GM18498 (cell line): ENCODE measurements around the gene LENG9.
"Not testable (repeated sequence)": the region's sequence is repeated elsewhere in the genome, so short reads cannot be mapped to it uniquely, and the experiment has no call there.

Source experiments
- ATAC-seq: cut with Tn5 transposase; IDR thresholded peaks from one replicate; pipeline ENCODE4 v1.9.1; 2021; ENCODE audit warnings: mild to moderate bottlenecking, moderate library complexity; ENCODE audit not compliant: unreplicated experiment

LENG9 gene

DNA sequence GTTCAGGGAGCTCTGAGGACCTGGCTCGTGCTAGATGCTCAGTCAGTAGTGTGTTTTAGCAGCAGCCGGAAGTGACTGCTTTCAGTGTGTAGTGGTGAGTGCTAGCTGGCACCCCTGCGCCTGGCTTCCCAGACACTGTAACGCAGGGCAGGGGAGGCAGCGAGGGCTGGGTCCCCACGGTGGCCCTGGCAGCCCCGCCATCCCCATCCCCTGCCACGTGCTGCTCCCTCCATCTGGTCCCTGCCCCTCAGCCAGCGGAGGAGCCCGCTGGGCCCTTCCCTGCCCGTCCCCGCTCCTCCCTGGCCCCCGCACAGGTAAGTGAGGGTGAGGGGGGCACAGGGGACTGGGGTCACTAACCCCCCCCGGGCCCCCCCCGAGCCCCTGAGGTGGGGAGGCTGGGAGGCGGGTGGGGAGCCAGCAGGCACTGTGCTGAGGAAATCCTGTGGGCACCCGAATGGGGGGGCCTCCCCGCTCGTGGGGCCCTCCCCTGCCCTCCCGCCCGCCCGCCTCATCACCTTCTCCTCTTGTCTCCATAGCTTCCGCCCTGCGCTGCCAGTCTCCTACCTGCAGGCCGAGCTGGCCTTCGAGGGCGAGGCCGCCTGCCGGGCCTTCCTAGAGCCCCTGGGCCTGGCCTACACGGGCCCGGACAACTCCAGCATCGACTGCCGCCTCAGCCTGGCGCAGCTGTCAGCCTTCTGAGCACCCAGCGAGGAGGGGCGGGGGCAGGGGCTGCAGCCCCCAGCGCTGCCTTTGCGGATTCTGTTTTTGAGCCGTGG lies 3.2 kb downstream of the LENG9 start:
- ATAC-seq = no peak

- ATAC-seq = no peak
Measured at GRCh38 chr19:54459282-54460229, 4.0 kb downstream of the LENG9 start.

- ATAC-seq = no peak
Measured at GRCh38 chr19:54458648-54459281, 4.8 kb downstream of the LENG9 start.

- ATAC-seq = no peak
Measured at GRCh38 chr19:54457773-54458647, 5.6 kb downstream of the LENG9 start.

- no peak for ATAC-seq
Measured at GRCh38 chr19:54456423-54457373, 6.9 kb downstream of the LENG9 start.

DNA sequence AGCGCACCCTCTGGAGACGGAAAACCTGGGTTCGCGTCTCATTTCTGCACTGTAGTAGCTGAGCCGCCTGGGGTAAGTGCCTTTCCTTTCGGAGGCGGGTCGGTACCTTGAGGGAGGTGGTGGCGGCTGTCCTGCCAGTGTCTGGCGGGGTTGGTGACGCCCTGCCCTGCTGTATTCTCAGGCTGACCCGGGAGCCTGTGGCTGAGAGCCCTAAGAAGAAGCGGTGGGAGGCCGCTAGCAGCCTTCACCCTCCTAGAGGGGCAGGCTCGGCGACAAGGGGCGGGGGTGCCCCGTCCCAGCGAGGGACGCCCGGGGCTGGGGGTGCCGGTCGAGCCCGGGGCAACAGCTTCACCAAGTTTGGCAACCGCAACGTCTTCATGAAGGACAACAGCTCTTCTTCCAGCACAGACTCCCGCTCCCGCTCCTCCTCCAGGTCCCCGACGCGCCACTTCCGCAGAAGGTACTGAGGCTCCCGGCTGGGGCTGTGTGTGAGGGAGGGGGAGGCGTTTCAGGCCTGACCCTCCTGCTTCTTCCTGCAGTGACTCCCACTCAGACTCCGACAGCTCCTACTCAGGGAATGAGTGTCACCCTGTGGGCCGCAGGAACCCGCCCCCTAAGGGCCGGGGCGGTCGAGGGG lies 7.7 kb downstream of the LENG9 start:
- ATAC-seq = no peak

DNA sequence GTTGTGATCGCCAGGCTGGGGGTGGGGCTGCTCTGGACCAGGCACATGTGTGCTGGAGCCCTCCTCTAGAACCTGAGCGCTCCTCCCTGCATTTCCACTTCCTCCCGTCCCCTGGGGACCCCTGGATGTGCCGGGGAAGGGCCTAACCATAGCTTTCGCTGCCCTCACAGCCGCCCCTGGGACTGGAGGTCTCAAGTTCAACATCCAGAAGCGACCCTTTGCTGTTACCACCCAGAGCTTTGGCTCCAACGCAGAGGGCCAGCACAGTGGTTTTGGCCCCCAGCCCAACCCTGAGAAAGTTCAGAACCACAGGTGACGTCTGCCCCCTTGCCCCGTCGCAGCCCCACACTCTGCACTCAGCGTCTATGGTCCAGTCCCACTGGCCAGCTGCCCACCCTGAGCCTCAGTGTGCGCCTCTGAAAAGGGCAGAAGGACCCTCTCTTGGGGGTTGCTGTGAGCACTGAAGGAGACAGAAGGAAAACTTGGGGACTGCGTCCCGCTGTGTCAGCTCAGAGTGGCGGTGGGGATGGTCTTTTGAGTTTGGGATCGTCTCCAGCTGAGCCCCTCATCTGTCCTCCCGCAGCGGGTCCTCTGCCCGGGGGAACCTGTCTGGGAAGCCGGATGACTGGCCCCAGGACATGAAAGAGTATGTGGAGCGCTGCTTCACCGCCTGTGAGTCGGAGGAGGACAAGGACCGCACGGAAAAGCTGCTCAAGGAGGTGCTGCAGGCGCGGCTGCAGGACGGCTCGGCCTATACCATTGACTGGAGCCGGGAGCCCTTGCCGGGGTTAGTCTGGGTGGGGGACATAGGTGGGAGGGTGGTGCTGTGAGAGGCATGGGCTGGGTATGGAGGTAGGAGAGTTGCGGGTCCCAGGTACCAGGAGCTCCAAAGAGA lies 8.6 kb downstream of the LENG9 start:
- no peak for ATAC-seq

DNA sequence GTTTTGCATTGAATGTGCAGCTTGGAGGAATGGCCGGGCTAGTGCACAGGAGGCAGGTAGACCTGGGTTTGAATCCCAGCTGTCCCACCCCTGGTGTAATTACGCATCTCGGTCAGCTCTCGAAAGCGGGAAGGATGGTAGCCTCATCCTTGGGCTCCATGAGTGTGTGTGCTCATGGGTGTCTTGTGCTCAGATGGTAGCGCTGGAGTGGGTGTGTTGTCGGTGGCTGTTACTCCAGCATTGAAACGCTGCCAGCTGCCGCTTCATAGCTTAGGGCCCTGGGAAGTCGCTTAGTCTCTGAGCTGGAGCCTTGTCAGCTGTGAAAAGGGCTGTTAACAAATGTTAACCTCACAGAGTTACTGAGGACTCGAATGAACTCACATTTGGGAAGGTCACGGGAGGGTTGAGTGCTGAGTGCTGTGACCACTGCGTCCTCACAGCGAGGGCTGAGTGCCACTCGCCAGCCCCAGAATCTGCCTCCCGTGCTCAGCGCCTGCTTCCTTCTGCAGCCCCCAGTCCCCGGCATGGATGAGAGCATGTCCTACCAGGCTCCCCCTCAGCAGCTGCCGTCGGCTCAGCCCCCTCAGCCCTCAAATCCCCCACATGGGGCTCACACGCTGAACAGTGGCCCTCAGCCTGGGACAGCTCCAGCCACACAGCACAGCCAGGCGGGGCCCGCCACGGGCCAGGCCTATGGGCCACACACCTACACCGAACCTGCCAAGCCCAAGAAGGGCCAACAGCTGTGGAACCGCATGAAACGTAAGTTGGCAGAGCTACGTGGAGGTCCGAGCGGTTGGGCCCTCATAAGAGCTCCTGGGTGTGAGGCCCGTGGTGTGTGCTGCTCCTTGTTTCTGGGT lies 9.4 kb downstream of the LENG9 start:
- ATAC-seq = no peak

DNA sequence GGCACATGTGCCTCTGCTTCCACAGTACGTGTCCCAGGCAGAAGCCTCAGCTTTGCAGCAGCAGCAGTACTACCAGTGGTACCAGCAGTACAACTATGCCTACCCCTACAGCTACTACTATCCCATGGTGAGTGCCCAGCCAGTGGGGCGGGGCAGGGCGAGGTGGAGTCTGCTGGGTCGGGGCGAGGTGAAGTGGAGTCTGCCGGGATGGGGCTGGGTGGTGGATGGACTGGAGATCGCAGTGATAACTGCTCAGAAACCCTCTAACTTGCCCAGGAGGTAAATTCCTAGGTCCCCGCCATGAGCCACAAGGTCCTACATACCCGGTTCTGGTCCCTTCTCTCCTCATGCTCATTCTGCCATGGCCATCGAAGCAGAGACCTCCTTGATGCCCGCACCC lies 11.0 kb downstream of the LENG9 start:
- no peak for ATAC-seq

GRCh38 chr19:54451997-54452396 lies 11.6 kb downstream of the LENG9 start:
- no peak for ATAC-seq

DNA sequence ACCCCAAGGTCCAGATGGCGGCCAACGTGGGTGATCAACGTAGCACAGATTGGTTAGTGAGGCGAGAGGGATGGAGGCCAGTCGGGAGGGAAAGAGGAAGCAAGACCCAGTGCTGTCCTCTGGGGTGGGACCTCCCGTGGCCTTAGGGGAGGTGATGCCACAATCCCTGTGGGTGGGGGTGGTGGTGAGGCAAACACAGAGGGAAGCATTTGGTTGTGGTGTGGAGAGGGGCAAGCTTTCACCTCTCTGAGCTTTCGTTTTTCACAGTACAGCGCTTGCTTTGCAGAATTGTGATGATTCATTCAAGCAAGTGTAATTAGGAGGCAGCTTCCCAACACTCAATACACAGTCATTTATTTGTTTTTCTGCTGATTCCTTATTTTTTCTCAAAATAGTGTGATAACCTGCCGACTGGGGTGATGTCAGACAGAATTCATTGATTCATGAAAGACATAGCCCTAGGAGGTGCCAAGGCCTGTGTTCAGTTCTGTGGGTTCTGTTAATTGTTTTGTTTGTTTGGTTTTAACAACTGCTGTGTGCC lies 12.2 kb downstream of the LENG9 start:
- no peak for ATAC-seq

DNA sequence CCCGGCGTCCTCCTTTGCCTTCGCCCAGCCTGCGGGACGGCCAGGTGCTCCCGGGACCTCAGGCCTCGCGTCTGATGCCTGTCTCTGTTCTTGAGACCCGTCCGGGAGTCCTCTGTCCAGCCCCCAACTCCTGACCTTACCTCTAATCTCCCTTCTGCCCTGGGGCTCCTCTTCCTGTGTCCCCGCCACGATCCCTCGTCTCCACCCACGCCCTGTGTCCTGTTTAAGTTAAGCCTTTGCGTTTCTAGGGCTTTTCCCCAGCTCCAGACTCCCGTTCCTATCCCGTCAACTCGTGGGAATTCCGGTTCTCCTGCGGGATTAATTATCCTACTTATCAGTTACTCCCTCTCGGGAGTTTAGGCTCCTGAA lies 13.9 kb downstream of the LENG9 start:
- no peak for ATAC-seq

DNA sequence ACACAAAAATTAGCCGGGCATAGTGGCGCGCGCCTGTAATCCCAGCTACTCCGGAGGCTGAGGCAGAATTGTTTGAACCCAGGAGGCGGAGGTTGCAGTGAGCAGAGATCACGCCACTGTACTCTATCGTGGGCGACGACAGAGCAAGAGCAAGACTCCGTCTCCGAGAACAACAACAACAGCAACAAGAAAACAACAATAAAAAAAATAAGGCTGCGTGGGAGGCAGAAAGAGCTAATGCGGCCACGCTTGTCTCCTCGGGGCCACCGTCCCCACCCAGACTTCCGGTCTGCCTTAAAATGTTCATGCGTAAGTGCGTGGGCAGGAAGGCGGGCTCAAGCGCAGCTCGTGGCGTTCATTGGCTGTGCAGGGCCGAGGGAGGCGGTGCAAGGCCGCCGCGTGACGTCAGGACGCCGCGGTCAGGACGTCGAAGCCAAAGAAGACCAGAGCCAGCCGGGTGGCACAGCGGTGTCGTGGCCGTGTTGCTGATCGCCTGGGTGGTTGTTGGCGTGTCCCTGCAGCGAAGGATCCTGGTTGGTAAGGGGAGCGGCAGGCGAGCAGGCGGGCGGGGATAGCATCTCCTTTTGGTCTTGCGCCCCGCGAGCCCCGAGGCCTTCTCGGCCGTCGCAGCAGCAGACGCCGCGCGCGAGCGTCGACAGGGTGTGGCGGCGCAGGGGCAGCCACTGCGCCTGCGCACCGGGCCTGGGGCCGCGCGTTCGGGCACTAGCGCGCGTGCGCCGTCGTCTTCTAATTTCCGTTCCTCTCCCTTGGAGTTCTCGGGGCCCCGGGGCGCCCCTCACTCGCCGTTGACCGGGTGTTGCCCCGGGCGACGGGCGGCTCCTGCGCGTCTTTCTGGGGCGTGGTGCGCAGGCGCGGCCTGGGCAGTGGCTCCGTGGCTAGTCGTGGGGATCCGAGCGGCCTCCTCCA lies 14.5 kb downstream of the LENG9 start, which contains the start of gene LENG8:
Gene LENG8 (plus strand): TSS at position 426 of the 927 bp plus-strand sequence. CDS start 2,146 bp downstream, outside the sequence.
- ATAC-seq = peak; percentile 87

DNA sequence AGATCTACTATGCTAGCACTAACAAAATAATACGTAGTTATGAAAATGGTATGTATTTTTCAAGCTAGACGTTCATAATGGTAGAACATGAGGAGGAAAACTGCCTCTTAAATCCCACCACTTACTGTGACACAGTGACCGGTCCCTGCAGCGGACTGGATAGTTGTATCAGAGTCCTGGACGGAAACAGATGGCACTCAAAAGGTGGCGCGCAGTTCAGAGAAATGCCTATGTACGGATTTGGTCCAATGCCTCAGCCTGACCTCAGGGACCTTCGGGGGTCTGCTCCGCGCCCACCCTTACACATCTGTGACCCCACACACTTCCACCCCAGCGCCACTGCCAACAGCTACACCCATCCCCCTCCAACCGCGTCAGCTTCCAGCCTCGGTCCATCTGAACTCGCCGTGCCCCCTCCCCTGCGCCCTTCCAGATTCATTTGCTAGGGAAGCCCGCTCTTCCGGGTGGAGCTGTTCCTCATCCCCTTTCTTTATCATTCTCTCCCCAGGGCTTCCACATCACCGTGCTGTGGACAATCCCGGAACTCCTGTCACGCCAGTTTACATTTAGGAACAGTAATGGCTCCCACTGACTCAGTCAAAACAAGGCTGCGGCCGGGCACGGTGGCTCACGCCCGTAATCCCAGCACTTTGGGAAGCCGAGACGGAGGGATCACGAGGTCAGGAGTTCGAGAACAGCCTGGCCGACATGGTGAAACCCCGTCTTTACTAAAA lies 15.4 kb downstream of the LENG9 start:
- ATAC-seq = peak; percentile 7

DNA sequence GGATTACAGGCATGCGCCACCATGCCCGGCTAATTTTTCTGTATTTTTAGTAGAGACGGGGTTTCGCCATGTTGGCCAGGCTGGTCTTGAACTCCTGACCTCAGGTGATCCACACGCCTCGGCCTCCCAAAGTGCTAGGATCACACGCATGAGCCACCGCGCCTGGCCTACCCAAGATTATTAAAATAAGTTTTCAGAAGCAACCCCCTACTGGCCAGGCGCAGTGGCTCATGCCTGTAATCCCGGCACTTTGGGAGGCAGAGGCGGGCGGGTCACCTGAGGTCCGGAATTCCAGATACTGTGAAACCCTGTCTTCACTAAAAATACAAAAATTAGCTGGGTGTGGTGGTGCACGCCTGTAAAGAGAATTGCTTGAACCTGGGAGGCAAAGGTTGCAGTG lies 17.2 kb downstream of the LENG9 start:
- ATAC-seq = not testable (repeated sequence)
